ENCODE data around the gene KCNJ1. TPM values are rescaled to one million over a fixed set of nuclear protein-coding genes. Genes with fewer than 3 reads are reported as not detected.

KCNJ1 gene
- total and polyA plus RNA-seq, 2 of the 8 experiments (the other 6 are each of a cell fraction or from before 2014, with no cell fraction given) = 0.17 to 0.23 TPM

DNA sequence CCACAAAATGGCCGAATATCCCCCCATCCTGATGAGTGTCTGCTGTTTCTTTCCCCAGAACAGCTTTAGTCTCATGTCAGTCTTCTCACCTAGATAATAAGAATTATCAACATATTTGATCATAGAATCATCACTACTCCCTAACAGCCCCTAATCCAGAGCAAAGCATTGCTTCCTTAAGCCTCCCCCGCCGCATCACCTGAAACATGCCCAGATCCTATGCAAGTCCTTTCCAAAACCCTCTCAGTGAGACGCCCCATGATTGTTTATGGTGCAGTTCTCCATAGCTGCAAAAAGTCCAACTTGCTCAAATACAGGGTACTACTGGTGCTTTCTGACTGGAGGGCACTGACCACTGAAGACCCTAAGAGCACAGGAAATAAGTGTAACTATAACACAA is 20.1 kb downstream of the KCNJ1 start (continued):
- TF ChIP-seq KDM4A (IDR thresholded peaks at IDR 0.05; ENCODE audit: low read depth, low read length, severe bottlenecking) = no peak
- TF ChIP-seq RXRA (IDR thresholded peaks at IDR 0.05; ENCODE audit: insufficient read depth, low read depth, low read length) = no peak
- TF ChIP-seq PHF8 (conservative IDR thresholded peaks at IDR 0.05; ENCODE audit: low read depth, low read length) = no peak
- TF ChIP-seq SP4 (IDR thresholded peaks at IDR 0.05; ENCODE audit: low read length) = no peak

Data from H1 (cell line).